ENCODE measurements around the gene ZNF106. TPM values are rescaled to one million over a fixed set of nuclear protein-coding genes. Genes with fewer than 3 reads are reported as not detected.
A peak's percentile ranks its signal among the peaks of the same experiment; 100 is the strongest.

The ZNF106 gene
- total RNA-seq: 61.3 and 69.6 TPM in 2 replicates
- long read RNA-seq, partial matches to known transcripts: 41 of 56 reads
- long read RNA-seq, other reads (novel, unspliced or antisense): 15 of 56 reads

DNA sequence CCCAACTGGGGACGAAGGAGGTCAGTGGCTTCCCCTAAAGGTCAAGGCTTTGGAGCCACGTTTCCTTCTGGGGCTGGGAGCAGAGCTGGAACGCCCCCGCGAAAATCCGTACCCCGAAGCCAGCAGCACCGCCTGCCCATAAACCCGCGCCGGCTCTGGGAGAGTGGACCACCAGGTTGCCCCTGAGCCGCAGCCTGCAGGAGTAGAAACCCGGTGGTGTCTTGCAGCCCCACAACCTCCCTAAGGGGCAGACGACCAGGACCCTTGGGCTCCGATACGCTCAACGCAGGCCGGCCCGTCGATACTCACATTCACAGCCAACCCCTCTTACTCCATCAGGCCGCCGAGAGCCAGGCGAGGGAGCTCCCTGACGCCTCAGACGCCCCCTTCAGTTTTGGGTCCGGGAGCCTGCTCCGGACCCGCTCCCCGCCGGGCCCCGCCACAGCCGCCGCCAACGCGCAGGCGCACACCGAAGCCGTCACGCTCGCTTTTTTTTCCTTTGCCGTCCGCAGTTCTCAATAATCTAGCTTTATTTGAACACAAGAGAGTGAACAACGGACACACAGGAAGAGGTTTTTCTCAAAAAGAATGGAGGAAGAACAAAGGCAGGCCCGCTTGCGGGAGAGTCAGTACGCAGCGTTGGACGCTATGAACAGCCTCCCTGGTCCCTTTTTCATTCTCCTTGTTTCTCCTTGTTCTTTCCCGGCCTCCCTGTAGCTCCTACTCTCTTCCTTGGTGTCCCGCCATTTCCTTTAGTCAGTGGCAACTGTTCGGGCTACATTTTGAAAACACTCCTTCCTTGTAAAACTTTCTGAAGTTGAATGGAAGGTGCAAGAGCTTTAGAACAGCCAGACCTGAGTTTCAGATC is at the start of gene ZNF106:
TSS of gene ZNF106 (minus strand) at position 471 of the 868 bp plus-strand sequence. CDS start 18,852 bp downstream, outside the sequence.
- Mint-ChIP-seq H3K36me3 (ENCODE audit: low read depth) (peaks cover 3% of the 10 kb centered on the region), H3K9me3 (no peaks in the 10 kb centered on the region), H3K27ac (ENCODE audit: unreplicated experiment) (peak within 1 kb of the TSS; percentile 100), H3K4me1 (peaks cover 37% of the 10 kb centered on the region), H3K27me3 (ENCODE audit: low read depth) (no peaks in the 10 kb centered on the region), H3K4me3 (peak within 1 kb of the TSS; percentile 96)
- TF ChIP-seq, protein P1, sequence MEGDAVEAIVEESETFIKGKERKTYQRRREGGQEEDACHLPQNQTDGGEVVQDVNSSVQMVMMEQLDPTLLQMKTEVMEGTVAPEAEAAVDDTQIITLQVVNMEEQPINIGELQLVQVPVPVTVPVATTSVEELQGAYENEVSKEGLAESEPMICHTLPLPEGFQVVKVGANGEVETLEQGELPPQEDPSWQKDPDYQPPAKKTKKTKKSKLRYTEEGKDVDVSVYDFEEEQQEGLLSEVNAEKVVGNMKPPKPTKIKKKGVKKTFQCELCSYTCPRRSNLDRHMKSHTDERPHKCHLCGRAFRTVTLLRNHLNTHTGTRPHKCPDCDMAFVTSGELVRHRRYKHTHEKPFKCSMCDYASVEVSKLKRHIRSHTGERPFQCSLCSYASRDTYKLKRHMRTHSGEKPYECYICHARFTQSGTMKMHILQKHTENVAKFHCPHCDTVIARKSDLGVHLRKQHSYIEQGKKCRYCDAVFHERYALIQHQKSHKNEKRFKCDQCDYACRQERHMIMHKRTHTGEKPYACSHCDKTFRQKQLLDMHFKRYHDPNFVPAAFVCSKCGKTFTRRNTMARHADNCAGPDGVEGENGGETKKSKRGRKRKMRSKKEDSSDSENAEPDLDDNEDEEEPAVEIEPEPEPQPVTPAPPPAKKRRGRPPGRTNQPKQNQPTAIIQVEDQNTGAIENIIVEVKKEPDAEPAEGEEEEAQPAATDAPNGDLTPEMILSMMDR (conservative IDR thresholded peaks at IDR 0.05): no peak
- DNase-seq (ENCODE audit: low read depth, low spot score): peak; percentile 84

DNA sequence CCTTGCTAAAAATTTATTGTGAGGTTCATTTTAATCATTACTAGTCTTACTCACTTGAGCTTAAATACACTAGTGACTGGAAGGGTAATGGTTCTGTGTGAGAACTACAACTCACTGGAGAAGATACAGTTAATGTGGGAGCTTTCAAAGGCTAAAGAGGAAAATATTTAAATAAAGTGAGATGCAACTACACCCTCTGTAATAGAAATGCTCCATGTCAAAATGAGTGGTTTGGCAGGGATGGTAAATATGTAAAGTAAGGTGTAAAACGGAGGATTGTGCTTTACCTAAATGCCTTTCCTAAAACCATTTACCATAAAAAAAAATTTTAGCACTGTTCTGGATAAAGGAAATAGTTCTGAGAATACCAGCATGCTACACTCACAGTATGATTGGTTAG is 42.3 kb upstream of the ZNF106 start:
- no peaks in the 10 kb centered on the region for H3K9me3 Mint-ChIP-seq
- TF ChIP-seq, protein P1 (conservative IDR thresholded peaks at IDR 0.05): no peak
- no peak overlapping the region for H3K4me3 Mint-ChIP-seq
- no peaks in the 10 kb centered on the region for H3K4me1 Mint-ChIP-seq
- H3K27me3 Mint-ChIP-seq (ENCODE audit: low read depth): no peaks in the 10 kb centered on the region
- no peak for DNase-seq (ENCODE audit: low read depth, low spot score)
- no peak overlapping the region for H3K27ac Mint-ChIP-seq (ENCODE audit: unreplicated experiment)
- peaks cover 12% of the 10 kb centered on the region for H3K36me3 Mint-ChIP-seq (ENCODE audit: low read depth)

DNA sequence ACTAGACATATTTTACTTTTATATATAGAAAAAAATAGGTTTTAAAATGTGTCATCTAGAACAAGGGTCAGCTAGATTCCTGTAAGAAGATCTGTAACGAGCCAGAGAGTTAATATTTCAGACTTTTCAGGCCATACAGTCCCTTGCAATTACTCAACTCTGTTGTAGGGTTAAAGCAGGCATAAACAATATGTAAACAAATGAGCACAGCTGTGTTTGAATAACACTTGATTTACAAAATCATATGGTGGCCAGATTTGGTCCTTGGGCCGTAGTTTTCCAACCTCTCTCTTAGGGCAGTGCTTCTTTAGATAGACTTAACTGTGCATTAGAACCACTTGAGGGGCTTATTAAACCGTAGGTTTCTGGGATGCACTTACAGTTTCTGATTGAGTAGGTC is 38.0 kb upstream of the ZNF106 start:
- DNase-seq (ENCODE audit: low read depth, low spot score): no peak
- H3K9me3 Mint-ChIP-seq: no peaks in the 10 kb centered on the region
- H3K4me1 Mint-ChIP-seq: no peaks in the 10 kb centered on the region
- no peaks in the 10 kb centered on the region for H3K27me3 Mint-ChIP-seq (ENCODE audit: low read depth)
- no peak overlapping the region for H3K27ac Mint-ChIP-seq (ENCODE audit: unreplicated experiment)
- TF ChIP-seq, protein P1 (conservative IDR thresholded peaks at IDR 0.05): no peak
- peaks cover 10% of the 10 kb centered on the region for H3K36me3 Mint-ChIP-seq (ENCODE audit: low read depth)
- no peak overlapping the region for H3K4me3 Mint-ChIP-seq

DNA sequence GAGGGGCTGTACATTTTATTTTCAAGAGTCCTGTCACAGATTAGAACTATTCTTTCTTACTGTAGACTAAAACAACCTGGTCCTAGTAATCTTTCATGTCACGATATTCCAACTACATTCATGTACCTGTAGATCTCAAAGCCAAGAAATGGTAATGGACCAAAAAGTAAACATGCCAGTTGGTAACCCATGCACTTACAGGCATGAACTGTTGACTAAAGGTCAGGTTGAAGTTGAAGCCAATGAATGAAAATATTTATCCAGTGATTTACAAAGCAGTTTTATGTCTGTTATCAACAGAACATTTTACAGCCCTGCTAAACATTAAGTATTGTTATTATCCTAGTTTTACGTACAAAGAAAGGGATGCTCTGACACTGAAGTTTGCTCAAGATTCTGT is 32.4 kb upstream of the ZNF106 start:
- peaks cover 11% of the 10 kb centered on the region for H3K36me3 Mint-ChIP-seq (ENCODE audit: low read depth)
- H3K27me3 Mint-ChIP-seq (ENCODE audit: low read depth): no peaks in the 10 kb centered on the region
- no peaks in the 10 kb centered on the region for H3K4me1 Mint-ChIP-seq
- DNase-seq (ENCODE audit: low read depth, low spot score): no peak
- no peak overlapping the region for H3K27ac Mint-ChIP-seq (ENCODE audit: unreplicated experiment)
- no peak overlapping the region for H3K4me3 Mint-ChIP-seq
- TF ChIP-seq, protein P1 (conservative IDR thresholded peaks at IDR 0.05): no peak
- no peaks in the 10 kb centered on the region for H3K9me3 Mint-ChIP-seq

DNA sequence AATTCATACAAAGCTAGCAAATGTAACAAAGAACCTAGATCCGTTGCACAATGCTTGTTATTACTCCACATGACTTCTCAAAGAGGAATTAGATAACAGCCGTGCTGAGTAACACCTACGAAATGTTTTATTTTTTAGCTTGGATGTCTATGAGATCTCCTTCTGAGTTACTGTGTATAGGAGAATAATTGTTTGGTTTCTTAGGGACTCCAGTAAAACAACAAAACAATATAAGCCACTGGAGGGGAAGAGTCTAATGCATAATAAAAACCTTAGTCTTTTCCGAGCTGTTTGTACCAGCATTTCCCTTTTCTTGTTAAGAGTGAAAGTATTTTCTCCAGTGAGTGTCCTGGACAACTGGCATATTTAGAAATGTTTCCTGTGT is 20.1 kb upstream of the ZNF106 start:
- Mint-ChIP-seq H3K27ac (ENCODE audit: unreplicated experiment) (no peak overlapping the region), H3K4me3 (no peak overlapping the region)
- no peak for DNase-seq (ENCODE audit: low read depth, low spot score)

More for the DNA sequence above, 20.1 kb upstream of the ZNF106 start:
- TF ChIP-seq, protein P1 (conservative IDR thresholded peaks at IDR 0.05): no peak
- Mint-ChIP-seq H3K36me3 (ENCODE audit: low read depth) (peaks cover 13% of the 10 kb centered on the region), H3K4me1 (no peaks in the 10 kb centered on the region), H3K27me3 (ENCODE audit: low read depth) (no peaks in the 10 kb centered on the region), H3K9me3 (no peaks in the 10 kb centered on the region)
